Stimulated activated CD4-positive, alpha-beta T cell treated with anti-CD3 and anti-CD28 coated beads, Interleukin-15, amount 100 ng/mL, for 1 hour (primary cell): ENCODE data around the gene PCBP3.
"Not testable (repeated sequence)": the region's sequence is repeated elsewhere in the genome, so short reads cannot be mapped to it uniquely, and the experiment has no call there.

Source experiments
- DNase-seq, 2 donors: peaks; one replicate each; pipeline ENCODE4 v3.0.0-alpha.2; 2020; ENCODE audit warnings: low read depth in 1 of 2, low spot score in 1 of 2

The PCBP3 gene

DNA sequence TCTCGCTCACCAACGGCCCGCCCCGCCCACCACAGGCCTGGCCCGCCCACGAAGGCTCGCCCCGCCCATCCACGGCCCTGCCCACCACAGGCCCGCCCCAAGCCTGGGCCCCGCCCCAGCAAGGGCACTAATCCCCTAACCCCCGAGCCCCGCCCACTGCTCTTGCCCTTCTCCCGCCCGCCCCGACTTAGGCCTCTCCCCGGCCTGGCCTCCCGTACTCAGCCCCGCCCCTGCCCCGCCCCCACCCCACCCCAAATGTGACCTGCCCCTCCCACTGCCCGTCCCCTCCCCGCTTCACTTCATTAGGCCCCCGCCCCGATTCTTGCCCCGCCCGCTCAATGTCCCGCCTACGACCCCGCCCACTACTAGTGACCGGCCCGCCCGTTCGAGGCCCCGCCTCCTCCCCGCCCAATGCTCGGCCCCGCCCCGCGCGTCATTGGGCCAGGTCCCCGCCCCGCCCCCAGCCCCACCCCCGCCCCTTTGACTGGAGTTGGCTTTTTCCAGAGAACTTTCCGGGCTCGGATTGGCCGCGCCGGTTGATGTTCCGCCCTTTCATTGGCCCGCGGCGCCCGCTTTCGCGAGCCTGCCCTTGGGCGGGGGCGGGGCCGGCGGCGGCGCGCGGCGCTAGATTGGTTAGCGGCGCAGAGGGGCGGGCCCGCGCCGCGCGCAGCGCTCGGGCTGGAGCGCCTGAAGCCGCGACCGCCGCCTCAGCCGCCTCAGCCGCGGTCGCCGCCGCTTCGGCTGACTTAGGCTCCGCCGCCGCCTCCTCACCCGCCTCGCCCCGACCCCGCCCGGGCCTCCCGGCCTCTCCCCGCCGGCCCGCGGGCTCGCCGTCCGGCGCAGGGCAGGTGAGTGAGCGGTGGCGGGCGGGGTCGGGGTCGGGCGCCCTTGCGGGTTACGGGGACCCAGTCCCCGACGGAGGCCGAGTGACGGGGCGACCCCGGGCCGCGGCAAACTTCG lies at the start of gene PCBP3:
Gene PCBP3 (plus strand): TSS at position 705 of the 960 bp plus-strand sequence. CDS start 206,361 bp downstream, outside the sequence.
- DNase-seq = peak; percentile 91 to 98

GRCh38 chr21:45594721-45595489 lies 48.6 kb upstream of the PCBP3 start:
- DNase-seq = no peak

- no peak for DNase-seq
These were observed 47.8 kb upstream of the PCBP3 start for GRCh38 chr21:45595574-45596295.

DNA sequence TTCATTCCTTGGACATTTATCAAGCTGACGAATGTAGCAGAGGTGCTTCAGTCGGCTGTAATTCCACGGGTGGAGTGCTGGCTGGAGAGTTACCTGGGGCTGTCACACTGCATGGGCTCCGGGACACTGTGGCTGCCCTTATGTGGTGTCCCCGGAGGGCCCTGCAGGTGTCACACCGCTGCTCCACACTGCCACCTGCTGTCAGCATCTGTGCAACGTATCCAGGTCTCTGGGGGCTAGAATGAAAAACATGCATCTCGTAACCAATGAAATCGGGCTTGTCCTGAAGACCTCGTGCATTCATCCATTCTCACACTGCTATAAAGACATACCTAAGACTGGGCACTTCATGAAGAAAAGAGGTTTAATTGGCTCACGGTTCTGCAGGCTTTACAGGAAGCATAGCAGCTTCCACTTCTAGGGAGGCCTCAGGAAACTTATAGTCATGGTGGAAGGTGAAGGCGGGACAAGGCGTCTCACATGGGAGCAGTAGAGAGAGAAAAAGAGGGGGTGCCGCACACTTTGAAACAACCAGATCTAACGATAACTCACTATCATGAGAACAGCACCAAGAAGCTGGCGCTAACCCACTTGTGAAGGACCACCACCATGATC lies 46.7 kb upstream of the PCBP3 start:
- DNase-seq = peak; percentile 73 to 78

DNA sequence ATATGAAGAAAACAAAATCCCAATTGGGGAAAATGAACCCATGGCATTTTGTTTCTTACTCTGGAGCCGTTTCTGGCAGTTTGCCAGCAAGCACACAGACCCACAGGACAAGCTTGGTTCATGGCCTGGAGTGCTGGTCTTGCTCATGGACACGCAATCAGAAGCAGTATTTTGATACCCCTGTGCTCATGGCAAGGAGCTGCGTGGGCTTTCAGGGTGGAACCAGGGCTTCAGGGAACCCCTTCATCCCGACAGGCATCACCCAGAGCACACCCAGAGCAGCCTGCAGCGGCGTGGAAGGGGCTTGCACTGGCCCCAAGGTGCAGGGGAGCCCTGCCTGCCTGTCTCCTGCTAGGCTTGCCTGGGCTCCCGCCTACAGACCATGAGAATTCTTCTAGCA lies 45.4 kb upstream of the PCBP3 start:
- no peak for DNase-seq

GRCh38 chr21:45598666-45599065 lies 44.9 kb upstream of the PCBP3 start:
- no peak for DNase-seq

GRCh38 chr21:45599146-45599581 lies 44.4 kb upstream of the PCBP3 start:
- no peak for DNase-seq

DNA sequence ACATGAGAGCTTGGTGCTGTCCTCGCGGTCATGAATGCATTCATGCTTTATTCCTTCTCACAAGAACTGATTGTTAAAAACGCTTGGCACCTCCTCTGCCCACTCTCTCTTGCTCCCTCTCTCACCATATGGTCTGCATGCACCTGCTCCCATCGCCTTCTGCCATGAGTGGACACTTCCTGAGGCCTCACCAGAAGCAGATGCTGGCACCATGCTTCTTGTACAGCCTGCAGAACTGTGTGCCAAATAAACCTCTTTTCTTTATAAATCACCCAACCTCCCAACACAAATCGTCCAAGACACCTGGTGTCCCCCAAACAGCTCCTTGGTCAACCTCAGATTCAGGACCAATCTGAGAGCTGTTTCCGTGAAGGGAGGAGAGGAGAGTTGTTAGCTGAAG lies 43.3 kb upstream of the PCBP3 start:
- DNase-seq = no peak

DNA sequence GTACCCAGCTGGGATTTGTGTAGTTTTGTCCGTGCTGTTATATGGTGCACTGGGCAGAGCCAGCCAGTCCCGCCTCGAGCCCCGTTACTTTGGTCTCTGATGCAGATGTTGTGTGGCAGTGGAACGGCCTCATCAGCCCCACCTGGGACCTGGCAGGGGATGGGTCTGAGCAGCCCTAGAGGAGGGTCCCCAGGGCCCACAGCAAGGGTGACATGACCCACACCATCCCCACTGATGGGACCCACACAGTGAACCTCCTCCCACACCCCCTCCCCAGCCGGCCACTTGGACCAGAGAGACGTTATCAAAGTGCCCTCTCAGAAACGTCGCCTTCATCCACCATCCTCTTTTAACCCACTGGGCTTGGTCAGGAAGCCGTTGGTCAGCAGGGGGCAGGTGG lies 42.0 kb upstream of the PCBP3 start:
- DNase-seq = no peak

DNA sequence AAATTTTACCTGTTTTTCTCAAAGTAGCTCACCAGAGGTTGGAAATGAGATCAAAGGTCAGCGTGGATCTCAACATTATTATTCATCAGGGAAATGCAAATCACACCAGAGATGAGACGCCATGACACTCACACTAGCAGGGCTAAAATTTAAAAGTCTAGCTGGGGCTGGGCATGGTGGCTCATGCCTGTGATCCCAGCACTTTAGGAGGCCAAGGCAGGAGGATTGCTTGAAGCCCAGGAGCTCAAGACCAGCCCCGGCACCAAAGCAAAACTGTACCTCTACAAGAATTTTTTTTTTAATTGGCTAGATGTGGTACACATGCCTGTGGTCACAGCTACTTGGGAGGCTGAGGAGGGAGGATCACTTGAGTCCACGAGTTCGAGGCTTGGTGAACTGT lies 41.4 kb upstream of the PCBP3 start:
- DNase-seq = no peak

- DNase-seq = no peak
These were observed 40.0 kb upstream of the PCBP3 start for GRCh38 chr21:45603481-45603880.

- DNase-seq = not testable (repeated sequence)
These were observed 38.8 kb upstream of the PCBP3 start for GRCh38 chr21:45604681-45605080.

- peak in 1 of 2 donors; percentile 31 for DNase-seq
These were observed 36.3 kb upstream of the PCBP3 start for GRCh38 chr21:45607021-45607908.

DNA sequence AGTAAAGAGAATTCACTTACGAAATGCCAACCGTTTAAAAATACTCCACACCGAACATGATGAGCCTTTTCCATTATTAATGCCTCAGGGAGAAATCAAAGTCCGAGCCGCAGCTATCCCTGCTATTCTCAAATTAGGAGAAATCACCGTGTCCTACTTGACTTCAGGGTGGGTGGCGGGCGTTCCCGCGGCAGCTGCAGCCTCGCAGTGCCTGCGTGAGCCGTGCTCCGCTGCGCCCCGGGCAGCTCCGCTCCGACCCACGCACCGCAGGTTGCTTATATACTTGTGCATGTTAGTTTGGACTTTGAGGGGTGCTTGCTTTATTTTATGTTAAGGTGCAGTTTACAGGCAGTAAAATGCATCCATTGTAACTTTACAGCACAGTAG lies 35.6 kb upstream of the PCBP3 start:
- no peak for DNase-seq

DNA sequence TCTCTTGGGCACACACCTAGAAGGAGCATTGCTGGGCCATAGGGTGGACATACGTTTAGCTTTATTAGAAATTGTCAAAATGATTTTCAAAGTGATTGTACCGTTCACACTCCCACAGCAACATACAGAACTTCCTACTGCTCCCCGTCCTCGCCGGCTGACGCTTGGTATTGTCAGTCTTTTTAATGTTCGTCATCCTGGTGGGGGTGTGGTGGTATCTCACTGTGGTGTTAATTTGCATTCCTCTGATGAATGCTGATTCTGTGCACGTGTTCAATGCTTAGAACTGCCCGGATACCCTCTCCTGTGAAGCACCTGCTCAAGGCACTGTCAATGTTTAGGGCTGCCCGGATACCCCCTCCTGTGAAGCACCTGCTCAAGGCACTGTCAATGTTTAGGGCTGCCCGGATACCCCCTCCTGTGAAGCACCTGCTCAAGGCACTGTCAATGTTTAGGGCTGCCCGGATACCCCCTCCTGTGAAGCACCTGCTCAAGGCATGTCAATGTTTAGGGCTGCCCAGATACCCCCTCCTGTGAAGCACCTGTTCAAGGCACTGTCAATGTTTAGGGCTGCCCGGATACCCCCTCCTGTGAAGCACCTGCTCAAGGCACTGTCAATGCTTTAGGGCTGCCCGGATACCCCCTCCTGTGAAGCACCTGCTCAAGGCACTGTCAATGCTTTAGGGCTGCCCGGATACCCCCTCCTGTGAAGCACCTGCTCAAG lies 34.6 kb upstream of the PCBP3 start:
- not testable (repeated sequence) for DNase-seq

GRCh38 chr21:45609616-45610015 lies 33.9 kb upstream of the PCBP3 start:
- DNase-seq = not testable (repeated sequence)

DNA sequence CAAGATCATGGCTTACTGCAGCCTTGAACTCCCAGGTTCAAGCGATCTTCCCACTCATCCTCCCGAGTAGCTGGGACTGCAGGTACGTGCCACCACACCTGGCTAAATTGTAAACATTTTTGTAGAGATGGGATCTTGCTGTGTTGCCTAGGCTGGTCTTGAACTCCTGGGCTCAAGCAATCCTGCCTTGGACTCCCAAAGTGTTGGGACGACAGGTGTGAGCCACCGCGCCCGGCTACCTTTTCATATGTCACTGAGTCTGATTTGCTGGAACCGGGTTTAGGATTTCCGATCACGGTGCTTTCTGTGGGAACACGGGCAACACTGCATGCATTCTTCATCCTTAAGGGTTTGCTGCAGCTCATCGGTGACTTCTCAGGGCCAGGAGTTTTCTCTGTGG lies 32.2 kb upstream of the PCBP3 start:
- no peak for DNase-seq

- no peak for DNase-seq
These were observed 31.4 kb upstream of the PCBP3 start for GRCh38 chr21:45611939-45612664.

DNA sequence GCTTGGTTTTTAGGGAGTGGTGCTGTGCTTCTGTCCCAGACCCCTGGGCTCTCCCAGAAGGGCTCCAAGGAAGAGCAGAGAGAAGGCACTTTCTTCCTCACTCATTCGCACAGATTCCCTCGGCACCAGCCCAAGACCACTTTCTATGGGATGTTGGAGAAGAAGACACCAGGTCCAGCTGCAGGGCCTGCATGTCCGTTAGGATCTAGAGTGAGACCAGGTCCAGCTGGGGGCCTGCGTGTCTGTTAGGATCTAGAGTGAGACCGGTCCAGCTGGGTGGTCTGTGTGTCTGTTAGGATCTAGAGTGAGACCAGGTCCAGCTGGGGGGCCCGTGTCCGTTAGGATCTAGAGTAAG lies 30.9 kb upstream of the PCBP3 start:
- not testable (repeated sequence) for DNase-seq
